ENCODE measurements around the gene LCE1F.

The LCE1F gene

DNA sequence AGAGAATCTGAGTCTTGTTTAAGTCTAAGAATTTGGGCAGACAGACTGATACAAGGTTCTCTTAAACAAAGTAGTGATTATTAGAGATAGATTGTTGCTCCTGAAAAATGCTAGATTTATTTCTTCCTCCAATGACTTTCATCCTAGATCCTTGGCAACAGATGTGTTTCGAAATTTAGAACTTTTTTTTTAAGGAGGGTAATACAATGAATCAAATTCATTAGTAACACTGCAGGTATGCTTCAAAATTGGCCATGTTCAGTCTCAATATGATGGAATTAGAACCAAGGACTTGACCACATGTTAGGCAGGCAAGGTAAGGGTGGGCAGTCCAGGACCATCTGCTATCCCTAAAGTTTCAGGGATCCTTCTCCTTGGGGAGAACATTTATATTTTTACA lies 4.5 kb upstream of the LCE1F start:
- no peak for DNase-seq (ENCODE audit: low read depth in 1 of 2, low spot score in 1 of 2)

DNA sequence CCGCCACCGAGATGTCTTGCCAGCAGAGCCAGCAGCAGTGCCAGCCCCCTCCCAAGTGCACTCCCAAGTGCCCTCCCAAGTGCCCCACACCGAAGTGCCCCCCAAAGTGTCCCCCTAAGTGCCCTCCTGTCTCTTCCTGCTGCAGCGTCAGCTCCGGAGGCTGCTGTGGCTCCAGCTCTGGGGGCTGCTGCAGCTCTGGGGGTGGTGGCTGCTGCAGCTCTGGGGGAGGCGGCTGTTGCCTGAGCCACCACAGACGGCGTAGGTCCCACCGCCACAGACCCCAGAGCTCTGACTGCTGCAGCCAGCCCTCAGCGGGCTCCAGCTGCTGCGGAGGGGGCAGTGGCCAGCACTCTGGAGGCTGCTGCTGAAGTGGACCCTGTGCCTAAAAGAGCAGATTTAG lies 1.4 kb downstream of the LCE1F start:
- DNase-seq (ENCODE audit: low read depth in 1 of 2, low spot score in 1 of 2): no peak

DNA sequence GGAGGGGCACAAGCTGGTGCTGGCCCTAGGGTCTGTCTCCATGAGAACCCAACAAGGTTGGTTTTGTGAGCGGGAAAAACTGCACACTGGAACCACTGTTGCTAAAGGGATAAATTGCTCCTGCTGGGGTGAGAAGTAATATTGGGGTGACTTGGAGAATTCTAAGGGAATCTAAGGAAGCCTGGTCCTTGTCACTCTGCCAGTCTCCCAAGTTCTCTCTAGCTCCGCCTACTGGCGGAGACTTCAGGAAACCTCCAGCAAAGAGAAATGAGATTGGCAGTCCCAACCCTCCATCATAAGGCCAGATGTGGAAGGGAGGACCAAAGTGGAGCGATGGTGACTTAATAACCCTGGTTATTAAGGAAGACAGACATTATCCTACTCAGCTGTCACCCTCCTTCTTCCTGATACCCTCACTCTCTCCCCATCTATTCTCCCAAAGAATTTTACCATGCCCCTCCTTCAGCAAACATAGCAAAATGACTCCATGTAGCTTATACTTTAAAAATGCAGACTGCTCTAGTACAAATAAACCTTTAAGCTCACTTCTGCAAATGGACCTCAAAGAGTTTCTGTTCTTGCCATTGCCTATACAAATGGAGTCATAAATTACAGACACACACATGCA lies 2.7 kb downstream of the LCE1F start:
- no peak for DNase-seq (ENCODE audit: low read depth in 1 of 2, low spot score in 1 of 2)

DNA sequence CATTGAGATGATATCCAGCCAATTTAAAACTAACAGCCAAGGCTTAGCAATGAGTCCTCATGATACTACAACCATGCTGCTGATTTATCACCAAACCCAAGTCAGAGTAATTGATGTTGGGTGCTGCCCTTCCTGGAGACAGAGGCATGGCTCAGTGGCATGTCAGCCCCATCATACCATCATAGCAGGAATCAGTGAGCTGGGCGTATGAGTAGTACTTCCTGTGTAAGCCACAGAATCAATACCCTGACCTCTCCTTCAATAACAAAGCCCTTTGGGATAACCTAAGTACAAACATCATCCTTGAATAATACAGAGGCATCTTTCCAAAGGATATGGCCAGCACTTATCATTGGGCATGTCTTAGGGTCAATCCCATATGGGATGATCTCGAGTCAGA lies 8.2 kb downstream of the LCE1F start:
- no peak for DNase-seq (ENCODE audit: low read depth in 1 of 2, low spot score in 1 of 2)

GRCh38 chr1:152786077-152786476 lies 11.1 kb downstream of the LCE1F start, which contains the start of gene LCE1E:
Gene LCE1E, plus strand, starts transcription at chr1:152786257. Its CDS starts 1,043 bp downstream, at chr1:152787300.
- no peak for DNase-seq (ENCODE audit: low read depth in 1 of 2, low spot score in 1 of 2)

DNA sequence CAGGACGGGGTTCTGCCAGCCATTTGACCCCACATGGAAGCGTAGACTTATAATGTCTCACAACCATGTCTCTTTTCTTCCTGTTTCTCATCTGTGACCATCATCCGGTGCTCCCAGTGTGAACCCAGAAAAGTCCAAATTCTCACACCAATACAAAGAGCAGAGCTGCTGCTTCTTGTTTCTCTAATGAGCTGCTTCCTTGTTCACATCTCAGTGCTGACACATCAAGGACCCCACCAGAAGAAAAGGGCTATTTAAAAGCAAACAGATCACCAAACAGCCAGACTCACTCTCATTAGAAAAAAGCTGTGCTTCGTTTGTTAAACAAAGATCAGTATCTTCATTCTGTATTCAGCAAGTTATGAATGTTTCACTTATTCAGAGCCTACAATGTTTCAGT lies 20.7 kb downstream of the LCE1F start:
- no peak for DNase-seq (ENCODE audit: low read depth in 1 of 2, low spot score in 1 of 2)

GRCh38 chr1:152796421-152796820 lies 21.5 kb downstream of the LCE1F start, which contains the start of gene LCE1D:
Gene LCE1D, plus strand, starts transcription at chr1:152796721. Its CDS starts 1,074 bp downstream, at chr1:152797795.
- DNase-seq (ENCODE audit: low read depth in 1 of 2, low spot score in 1 of 2): no peak

DNA sequence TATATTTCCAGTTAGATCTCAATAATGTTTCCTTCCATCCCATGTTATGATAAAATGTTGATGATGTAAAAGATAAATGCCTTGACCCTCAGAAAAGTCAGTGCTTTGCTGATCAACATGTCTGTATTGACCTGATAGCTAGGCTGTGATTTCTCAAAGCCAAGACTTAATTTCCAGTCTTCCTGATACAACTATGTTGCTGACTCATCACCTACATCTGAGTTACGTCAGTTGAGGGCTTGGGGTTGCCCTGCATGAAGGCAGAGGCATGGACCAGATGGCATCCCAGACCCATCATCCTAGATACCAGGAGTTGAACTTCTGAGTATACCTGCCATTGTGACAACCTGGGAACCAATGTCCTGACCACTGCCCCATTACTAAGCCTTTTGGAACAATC lies 26.4 kb downstream of the LCE1F start:
- DNase-seq (ENCODE audit: low read depth in 1 of 2, low spot score in 1 of 2): no peak

DNA sequence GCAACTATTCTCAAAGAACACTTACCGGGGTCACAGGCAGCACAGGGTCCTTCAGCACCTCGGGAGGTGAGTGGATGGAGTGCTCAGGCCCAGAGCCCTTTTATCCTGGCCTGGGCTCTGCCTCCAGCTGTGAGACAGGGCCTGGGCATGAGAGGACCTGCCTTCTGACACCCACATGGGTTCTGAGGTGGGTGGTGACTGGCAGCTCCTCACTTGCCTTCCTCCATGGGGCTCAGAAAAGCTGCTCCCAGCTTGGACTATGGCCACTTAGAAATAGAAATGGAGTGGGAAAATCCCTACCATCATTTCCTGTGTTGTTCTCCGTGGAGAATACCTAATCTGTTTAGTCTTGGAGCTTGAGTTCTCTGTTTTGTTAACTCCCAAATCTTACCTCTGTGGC lies 31.6 kb downstream of the LCE1F start, which contains the start of gene LCE1C:
Gene LCE1C, minus strand, starts transcription at position 76 of the 400 bp plus-strand sequence. CDS start 1,173 bp downstream, outside the sequence.
- no peak for DNase-seq (ENCODE audit: low read depth in 1 of 2, low spot score in 1 of 2)

- DNase-seq (ENCODE audit: low read depth in 1 of 2, low spot score in 1 of 2): no peak
Measured at GRCh38 chr1:152811050-152811449, 36.1 kb downstream of the LCE1F start.

- no peak for DNase-seq (ENCODE audit: low read depth in 1 of 2, low spot score in 1 of 2)
Measured at GRCh38 chr1:152811671-152812070, 36.7 kb downstream of the LCE1F start, which contains the start of gene LCE1B. Gene LCE1B, plus strand, starts transcription at chr1:152811971. Its CDS starts 476 bp downstream, at chr1:152812447.

DNA sequence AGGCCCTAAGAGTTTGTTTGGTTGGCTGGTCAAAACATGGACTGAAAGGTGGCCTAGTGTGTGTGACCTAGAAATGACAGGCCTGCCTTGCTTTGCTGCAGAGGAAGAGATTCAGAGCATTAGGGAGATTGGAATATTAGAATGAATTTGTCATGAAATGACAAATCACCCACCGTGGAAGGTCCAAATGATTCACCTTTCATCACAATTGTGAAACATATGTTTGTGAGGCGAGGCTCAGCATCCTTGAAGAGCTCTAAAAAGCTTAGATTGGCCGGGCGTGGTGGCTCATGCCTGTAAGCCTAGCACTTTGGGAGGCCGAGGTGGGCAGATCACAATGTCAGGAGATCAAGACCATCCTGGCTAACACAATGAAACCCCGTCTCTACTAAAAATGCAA lies 42.4 kb downstream of the LCE1F start:
- no peak for DNase-seq (ENCODE audit: low read depth in 1 of 2, low spot score in 1 of 2)

DNA sequence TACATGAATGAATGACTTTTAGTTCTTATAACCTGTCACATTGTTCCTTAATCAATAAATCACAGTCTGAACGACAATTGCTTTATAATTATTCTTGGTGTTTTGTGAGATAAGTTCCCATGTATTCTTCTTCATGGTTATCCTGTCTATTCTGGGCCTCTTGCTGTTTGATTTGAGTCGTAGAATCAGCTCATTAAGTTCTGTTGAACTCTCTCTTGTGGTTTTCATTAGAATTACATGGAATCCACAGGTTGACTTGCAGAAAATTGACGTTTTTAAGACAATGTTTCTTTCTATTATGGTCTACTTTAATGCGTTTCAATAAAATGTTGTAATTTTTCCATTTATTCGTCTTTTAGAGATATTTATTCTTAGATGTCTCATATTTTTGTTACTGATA lies 48.4 kb downstream of the LCE1F start:
- DNase-seq (ENCODE audit: low read depth in 1 of 2, low spot score in 1 of 2): no peak

DNA sequence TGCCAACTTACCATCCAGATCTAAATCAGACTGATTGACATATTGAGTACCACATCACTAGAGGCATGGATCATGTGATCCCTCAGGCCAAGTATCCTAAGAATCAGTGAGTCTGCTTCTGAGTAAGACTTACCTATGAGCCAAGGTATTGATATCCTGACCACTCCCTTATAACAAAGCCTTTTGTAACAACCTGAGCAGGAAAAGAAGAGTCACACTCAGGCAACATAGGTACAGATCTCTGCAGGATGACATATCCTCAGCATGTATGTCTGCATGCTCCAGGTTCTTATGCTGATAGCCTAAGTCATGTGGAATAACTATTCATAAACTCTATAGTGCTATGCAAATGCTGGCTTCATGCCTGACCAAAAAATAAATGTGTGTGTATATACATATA lies 50.0 kb downstream of the LCE1F start:
- DNase-seq (ENCODE audit: low read depth in 1 of 2, low spot score in 1 of 2): no peak
